Spleen (tissue), 7 donors: ENCODE results near the gene RCAN3.

Experiments
- POLR2A ChIP-seq, 3 donors: fragments of 450-650 bp; IDR thresholded peaks; one replicate each; pipeline ENCODE4 v1.5.1; 2017; ENCODE audit warnings: antibody characterized with exemption in 3 of 3, mild to moderate bottlenecking in 1 of 3
- POLR2AphosphoS5 ChIP-seq, 3 donors: sonication (generic); formaldehyde crosslinking; IDR thresholded peaks; one replicate each; pipeline ENCODE4 v1.5.1; 2017; ENCODE audit warnings: antibody characterized with exemption in 3 of 3
- TF ChIP-seq, protein P1 (sequence below), 11 experiments: fragments of 200-600 bp in 7 of 11; fragments of 450-650 bp in 4 of 11; sonication (generic) in 4 of 11; IDR thresholded peaks in 8 of 11; conservative IDR thresholded peaks in 3 of 11; 1 replicate in 7 of 11; 2 replicates in 4 of 11; pipeline versions ENCODE4 v1.4.0 to v1.8.0; 2016 to 2021; ENCODE audit warnings: antibody characterized with exemption in 11 of 11, inconsistent platforms in 4 of 11, mild to moderate bottlenecking in 1 of 11
- donor health status: DM: no; HTN: no; CAD: no; lungs with moderate emphysema.
- donor health status: DM: no; HTN: no; CAD: no.
- donor health status: DM: no; HTN: no; CAD: no.

DNA sequence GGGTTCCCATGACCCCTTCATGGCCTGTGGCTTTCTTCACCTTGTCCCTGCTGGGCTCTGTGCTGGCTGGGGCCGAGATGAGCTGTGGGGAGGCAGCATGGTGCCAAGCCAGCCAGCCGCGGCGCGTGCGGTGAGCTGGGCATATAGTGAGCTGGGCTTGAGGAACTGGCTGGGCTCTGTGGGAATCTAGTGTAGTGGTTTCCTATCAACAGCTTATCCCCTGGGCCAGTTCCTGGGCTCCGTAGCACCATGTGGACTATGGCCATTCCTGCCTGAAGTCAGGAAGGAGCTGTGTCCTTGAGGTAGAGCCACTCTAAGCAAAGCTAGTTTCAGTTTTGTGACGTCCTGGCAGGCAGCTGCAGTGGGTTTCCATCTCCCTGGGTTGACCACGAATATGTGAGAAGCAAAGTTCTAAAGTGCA is 55.1 kb downstream of the RCAN3 start:
- TF ChIP-seq, protein P1, sequence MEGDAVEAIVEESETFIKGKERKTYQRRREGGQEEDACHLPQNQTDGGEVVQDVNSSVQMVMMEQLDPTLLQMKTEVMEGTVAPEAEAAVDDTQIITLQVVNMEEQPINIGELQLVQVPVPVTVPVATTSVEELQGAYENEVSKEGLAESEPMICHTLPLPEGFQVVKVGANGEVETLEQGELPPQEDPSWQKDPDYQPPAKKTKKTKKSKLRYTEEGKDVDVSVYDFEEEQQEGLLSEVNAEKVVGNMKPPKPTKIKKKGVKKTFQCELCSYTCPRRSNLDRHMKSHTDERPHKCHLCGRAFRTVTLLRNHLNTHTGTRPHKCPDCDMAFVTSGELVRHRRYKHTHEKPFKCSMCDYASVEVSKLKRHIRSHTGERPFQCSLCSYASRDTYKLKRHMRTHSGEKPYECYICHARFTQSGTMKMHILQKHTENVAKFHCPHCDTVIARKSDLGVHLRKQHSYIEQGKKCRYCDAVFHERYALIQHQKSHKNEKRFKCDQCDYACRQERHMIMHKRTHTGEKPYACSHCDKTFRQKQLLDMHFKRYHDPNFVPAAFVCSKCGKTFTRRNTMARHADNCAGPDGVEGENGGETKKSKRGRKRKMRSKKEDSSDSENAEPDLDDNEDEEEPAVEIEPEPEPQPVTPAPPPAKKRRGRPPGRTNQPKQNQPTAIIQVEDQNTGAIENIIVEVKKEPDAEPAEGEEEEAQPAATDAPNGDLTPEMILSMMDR (IDR thresholded peaks at IDR 0.05 in 8 of 11, conservative IDR thresholded peaks at IDR 0.05 in 3 of 11) = no peak
- TF ChIP-seq POLR2A (IDR thresholded peaks at IDR 0.05) = no peak
- TF ChIP-seq POLR2AphosphoS5 (IDR thresholded peaks at IDR 0.05) = no peak
